K562 (cell line): ENCODE results near the gene SLC44A5. TPM values are rescaled to one million over a fixed set of nuclear protein-coding genes. Genes with fewer than 3 reads are reported as not detected.
"Not testable (repeated sequence)": the region's sequence is repeated elsewhere in the genome, so short reads cannot be mapped to it uniquely, and the experiment has no call there.

ENCODE experiments used
- ATAC-seq: fragments of 200-7000 bp; cut with Tn5 transposase; 3 replicates; pipeline ENCODE4 v1.9.1; 2020; ENCODE audit warnings: moderate library complexity
- BruUV-seq: library from RNA; stranded (reverse); fragments of 400-500 nt; replicated peaks from 2 replicates; lab custom pipeline; 2021; lab: Mats Ljungman, UMichigan
- CTCF ChIA-PET: fragments of 300-600 bp; formaldehyde crosslinking; extraction: SDS; loops from one replicate; lab custom pipeline; 2021; ENCODE audit warnings: low intra/inter-chr PET ratio; lab: Yijun Ruan, JAX
- POLR2A ChIA-PET: fragments of 300-600, 350-650 bp; sonication (Branson Sonifier 250); formaldehyde crosslinking; extraction: SDS; loops from one replicate; lab custom pipeline; 2021; ENCODE audit warnings: antibody characterized with exemption, inconsistent platforms; lab: Yijun Ruan, JAX
- DNase-seq, 4 experiments: peaks; one replicate each; pipeline versions ENCODE4 v3.0.0 to v3.0.0-alpha.2; 2011 to 2018; ENCODE audit warnings: low spot score in 3 of 4, mixed read lengths in 3 of 4; ENCODE audit errors: extremely low read depth in 1 of 4
- FAIRE-seq: peaks from 2 replicates; lab custom pipeline; 2011; peaks lifted over from hg19 to GRCh38; lab: Jason Lieb, UNC
- H2AFZ ChIP-seq: 2 replicates; pipeline ENCODE4 v1.6.0; 2011; ENCODE audit warnings: low read depth, low read length, control low read depth, inconsistent platforms
- H3K27ac ChIP-seq: fragments of 200-600 bp; 3 replicates; pipeline ENCODE4 v1.8.0; 2011; ENCODE audit warnings: low read depth, mild to moderate bottlenecking, control low read depth, inconsistent platforms, low read length, moderate library complexity, mixed read lengths; ENCODE audit errors: extremely low read depth
- H3K27me3 ChIP-seq, 2 experiments: fragments of 300-600 bp in 1 of 2; 2 replicates in 1 of 2; 3 replicates in 1 of 2; pipeline versions ENCODE4 v1.6.0 to v1.8.0; 2011; ENCODE audit warnings: inconsistent platforms in 2 of 2, low read length in 2 of 2, mild to moderate bottlenecking in 1 of 2, mixed read lengths in 1 of 2, moderate library complexity in 1 of 2; ENCODE audit not compliant: control insufficient read depth in 2 of 2, insufficient read depth in 2 of 2
- H3K36me3 ChIP-seq: fragments of 300-600 bp; 3 replicates; pipeline ENCODE4 v1.8.0; 2011; ENCODE audit warnings: mild to moderate bottlenecking, low read length, inconsistent platforms; ENCODE audit not compliant: control insufficient read depth, insufficient read depth
- H3K4me1 ChIP-seq, 2 experiments: fragments of 200-600 bp in 1 of 2; replicated peaks in 1 of 2; 2 replicates in 1 of 2; 3 replicates in 1 of 2; pipeline versions ENCODE4 v1.5.1 to v1.8.0; 2011; ENCODE audit warnings: inconsistent platforms in 2 of 2, low read length in 2 of 2, mild to moderate bottlenecking in 1 of 2, mixed read lengths in 1 of 2, moderate library complexity in 1 of 2; ENCODE audit not compliant: control insufficient read depth in 2 of 2, insufficient read depth in 2 of 2
- H3K4me2 ChIP-seq: 2 replicates; pipeline ENCODE4 v1.6.1; 2011; ENCODE audit warnings: low read length, control low read depth, inconsistent platforms, mixed read lengths; ENCODE audit not compliant: insufficient read depth
- H3K4me3 ChIP-seq: fragments of 200-600 bp; sonication (generic), shearing (Covaris generic); 2 replicates; pipeline ENCODE4 v1.5.1; 2016; ENCODE audit warnings: control low read depth, inconsistent platforms
- H3K79me2 ChIP-seq: fragments of 200-600 bp; 3 replicates; pipeline ENCODE4 v1.8.0; 2011; ENCODE audit warnings: low read length, inconsistent platforms; ENCODE audit not compliant: control insufficient read depth, insufficient read depth
- H3K9ac ChIP-seq, 2 experiments: 2 replicates each; pipeline versions ENCODE4 v1.6.0 to v1.6.1; 2011; ENCODE audit warnings: low read depth in 2 of 2, low read length in 2 of 2, control low read depth in 1 of 2, inconsistent platforms in 1 of 2, mild to moderate bottlenecking in 1 of 2, mixed read lengths in 1 of 2; ENCODE audit not compliant: insufficient read depth in 1 of 2
- H3K9me1 ChIP-seq: one replicate; pipeline ENCODE4 v1.6.0; 2011; ENCODE audit warnings: inconsistent platforms, mild to moderate bottlenecking, low read length, moderate library complexity; ENCODE audit not compliant: control insufficient read depth, insufficient read depth
- H3K9me3 ChIP-seq: replicated peaks from 2 replicates; pipeline ENCODE4 v1.5.1; 2011; ENCODE audit warnings: low read depth, low read length, inconsistent platforms; ENCODE audit not compliant: control insufficient read depth, insufficient read depth
- H4K20me1 ChIP-seq: replicated peaks from 2 replicates; pipeline ENCODE4 v1.6.1; 2011; ENCODE audit warnings: low read length, inconsistent platforms, mixed read lengths; ENCODE audit not compliant: control insufficient read depth, insufficient read depth
- CGGBP1 ChIP-seq: fragments of 250-450 bp; sonication (Bioruptor Pico); IDR thresholded peaks from 2 replicates; pipeline ENCODE4 v1.9.0; 2021; ENCODE audit warnings: mild to moderate bottlenecking
- ETS1 ChIP-seq: conservative IDR thresholded peaks from 2 replicates; pipeline ENCODE4 v1.6.1; 2011; ENCODE audit warnings: low read depth, mild to moderate bottlenecking, low read length; ENCODE audit not compliant: control insufficient read depth
- ZNF740 ChIP-seq, 3 experiments: fragments of 200-800 bp in 1 of 3; sonication (Bioruptor generic) in 1 of 3; sonication (generic) in 1 of 3; formaldehyde crosslinking in 1 of 3; IDR thresholded peaks; 2 replicates each; pipeline versions ENCODE4 v1.6.1 to v1.8.0; 2016 to 2022; ENCODE audit warnings: mild to moderate bottlenecking in 2 of 3, missing compliant biosample characterization in 2 of 3, missing genetic modification characterization in 2 of 3, missing genetic modification reagents in 1 of 3
- WGBS: fragments of 100-300 bp; shearing (Covaris generic); methylation state at CpG from one replicate; pipeline ENCODE4 v1.1.6; 2016; ENCODE audit warnings: low coverage, mixed read lengths; ENCODE audit not compliant: insufficient coverage; ENCODE audit errors: missing lambda C conversion rate; 5-methylcytosine and 5-hydroxymethylcytosine counted together
- in situ Hi-C: fragments of 300-500 bp; cut with MboI; formaldehyde crosslinking; loops from 4 replicates; pipeline ENCODE4 v1.15.0; 2018; ENCODE audit warnings: inconsistent platforms, mixed read lengths
- intact Hi-C: fragments of 100-400 bp; cut with micrococcal nuclease; formaldehyde crosslinking; loops from 2 replicates; pipeline ENCODE4 v1.14.2; 2022
- polyA plus RNA-seq, 8 experiments: library from polyadenylated mRNA; depleted of rRNA in 4 of 8; stranded (reverse) in 5 of 8; unstranded in 3 of 8; fragments of >200 nt; fragmentation: Nextera tagmentation in 2 of 8; fragmentation: Illumina TruSeq in 1 of 8; extraction: Ambion mirVana in 2 of 8; extraction: Trizol in 1 of 8; gene quantifications; 2 replicates each; pipeline versions ENCODE4 v1.2.1 to v1.2.3, GENCODE V29; 2011 to 2014; ENCODE audit warnings: inconsistent platforms in 1 of 8, missing spikeins in 1 of 8
- total RNA-seq, 7 experiments: library from RNA; depleted of rRNA in 6 of 7; stranded (reverse); fragments of >200 nt in 6 of 7; fragmentation: Illumina TruSeq in 2 of 7; extraction: Trizol in 2 of 7; gene quantifications; 2 replicates each; pipeline versions ENCODE4 v1.2.1 to v1.2.3, GENCODE V29; 2011 to 2021; ENCODE audit warnings: low replicate concordance in 1 of 7

SLC44A5 gene
- total and polyA plus RNA-seq, 9 of the 15 experiments (the other 6 are each of a cell fraction or from before 2014, with no cell fraction given), result 1.2 to 10.1 (median 3.2) TPM

- TF ChIP-seq ZNF740 (CRISPR knock-in tag; IDR thresholded peaks at IDR 0.05) (no peak), ZNF740 (tag; IDR thresholded peaks at IDR 0.05) (no peak), CGGBP1 (CRISPR knock-in tag) (no peak), ETS1 (no peak)
Measured at GRCh38 chr1:75412616-75413015, 198.3 kb downstream of the SLC44A5 start (continued).

- H3K27me3 ChIP-seq, in situ Hi-C loops, H3K27ac ChIP-seq, DNase-seq, H2AFZ ChIP-seq, H3K79me2 ChIP-seq, H3K9me3 ChIP-seq, ATAC-seq, H3K9ac ChIP-seq, CTCF ChIA-PET, intact Hi-C loops, POLR2A ChIA-PET, H3K4me1 ChIP-seq, H3K36me3 ChIP-seq, H3K4me2 ChIP-seq, H3K4me3 ChIP-seq, H3K9me1 ChIP-seq, BruUV-seq, FAIRE-seq, H4K20me1 ChIP-seq: not testable (repeated sequence)
- 6% methylated on average over 1 of the region's 1 CpG for WGBS
Measured at GRCh38 chr1:75404681-75405080, 206.2 kb downstream of the SLC44A5 start.
